Measurements from ENCODE around the gene PAX9. TPM values are rescaled to one million over a fixed set of nuclear protein-coding genes. Genes with fewer than 3 reads are reported as not detected.

PAX9 gene
- total and polyA plus RNA-seq, 8 donors = 0.37 to 17.0 TPM; not detected in 6

DNA sequence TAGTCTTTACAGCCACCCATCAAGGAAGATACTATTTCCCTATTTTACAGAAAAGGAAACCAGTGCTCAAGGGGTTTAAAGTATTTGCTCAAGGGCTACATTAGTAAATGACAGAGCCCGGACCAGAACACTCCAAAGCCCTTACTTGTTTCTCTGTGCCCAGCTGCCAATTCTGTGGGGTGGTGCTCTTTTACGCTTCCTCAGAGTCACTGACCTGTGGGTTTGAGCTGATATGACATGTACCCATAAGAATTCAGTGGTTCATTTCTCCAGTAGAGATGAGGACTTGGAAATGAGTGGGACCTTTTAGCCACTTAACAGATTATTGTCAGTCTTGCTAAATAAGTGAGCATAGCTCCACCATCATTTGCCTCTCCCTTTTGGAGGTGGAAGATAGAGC is 41.8 kb upstream of the PAX9 start:
- peaks cover 0 to 17% (median 0%) of the 10 kb centered on the region in 3 donors for H3K27me3 ChIP-seq
- no peak overlapping the region for H3K4me3 ChIP-seq
- 78 to 93% (median 84%) methylated on average over 2 of the region's 2 CpGs for WGBS, 5 donors
- H3K27ac ChIP-seq = no peak overlapping the region
- no peak for DNase-seq
- H3K9me3 ChIP-seq = peaks cover 0 to 4% (median 1%) of the 10 kb centered on the region in 4 donors
- no peaks in the 10 kb centered on the region for H3K4me1 ChIP-seq
- intact Hi-C loops (cut with DNase I; ENCODE audit: low total_unique reads) = no loop called here
- no peaks in the 10 kb centered on the region for H3K36me3 ChIP-seq
- no peak for TF ChIP-seq POLR2AphosphoS5 (IDR thresholded peaks at IDR 0.05)
- no peak for TF ChIP-seq POLR2A (IDR thresholded peaks at IDR 0.05)
- TF ChIP-seq, protein P1, sequence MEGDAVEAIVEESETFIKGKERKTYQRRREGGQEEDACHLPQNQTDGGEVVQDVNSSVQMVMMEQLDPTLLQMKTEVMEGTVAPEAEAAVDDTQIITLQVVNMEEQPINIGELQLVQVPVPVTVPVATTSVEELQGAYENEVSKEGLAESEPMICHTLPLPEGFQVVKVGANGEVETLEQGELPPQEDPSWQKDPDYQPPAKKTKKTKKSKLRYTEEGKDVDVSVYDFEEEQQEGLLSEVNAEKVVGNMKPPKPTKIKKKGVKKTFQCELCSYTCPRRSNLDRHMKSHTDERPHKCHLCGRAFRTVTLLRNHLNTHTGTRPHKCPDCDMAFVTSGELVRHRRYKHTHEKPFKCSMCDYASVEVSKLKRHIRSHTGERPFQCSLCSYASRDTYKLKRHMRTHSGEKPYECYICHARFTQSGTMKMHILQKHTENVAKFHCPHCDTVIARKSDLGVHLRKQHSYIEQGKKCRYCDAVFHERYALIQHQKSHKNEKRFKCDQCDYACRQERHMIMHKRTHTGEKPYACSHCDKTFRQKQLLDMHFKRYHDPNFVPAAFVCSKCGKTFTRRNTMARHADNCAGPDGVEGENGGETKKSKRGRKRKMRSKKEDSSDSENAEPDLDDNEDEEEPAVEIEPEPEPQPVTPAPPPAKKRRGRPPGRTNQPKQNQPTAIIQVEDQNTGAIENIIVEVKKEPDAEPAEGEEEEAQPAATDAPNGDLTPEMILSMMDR (IDR thresholded peaks at IDR 0.05) = no peak
- no peak for TF ChIP-seq EP300 (IDR thresholded peaks at IDR 0.05)

DNA sequence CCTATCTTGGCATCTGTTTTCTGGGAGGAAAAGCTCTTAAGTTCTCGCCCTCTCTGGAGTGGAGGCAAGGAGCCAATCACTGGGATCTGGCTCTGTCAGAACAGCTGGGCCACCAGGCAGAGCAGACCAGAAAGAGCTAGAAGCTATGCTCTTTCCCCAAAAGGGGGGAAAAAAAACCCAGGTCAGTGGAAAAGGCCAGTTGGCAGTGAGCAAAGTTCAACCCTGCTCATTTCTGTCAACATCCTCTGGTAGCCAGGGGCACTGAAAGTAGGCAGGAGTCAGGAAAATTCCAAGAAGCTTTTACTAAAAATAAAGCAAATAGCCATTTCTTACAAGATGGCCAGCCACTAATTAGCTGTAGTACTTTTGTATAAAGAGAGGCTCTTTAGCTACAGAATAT is 36.6 kb upstream of the PAX9 start:
- H3K36me3 ChIP-seq = no peaks in the 10 kb centered on the region
- TF ChIP-seq POLR2AphosphoS5 (IDR thresholded peaks at IDR 0.05) (no peak), POLR2A (IDR thresholded peaks at IDR 0.05) (no peak), EP300 (IDR thresholded peaks at IDR 0.05) (no peak)
- TF ChIP-seq, protein P1 (IDR thresholded peaks at IDR 0.05) = no peak
- peaks cover 0 to 29% (median 0%) of the 10 kb centered on the region in 3 donors for H3K27me3 ChIP-seq
- 62 to 94% (median 88%) methylated on average over 1 of the region's 1 CpG for WGBS, 5 donors
- no peak for DNase-seq
- intact Hi-C loops (cut with DNase I; ENCODE audit: low total_unique reads) = no loop called here
- no peaks in the 10 kb centered on the region for H3K4me1 ChIP-seq
- no peak overlapping the region for H3K4me3 ChIP-seq
- H3K27ac ChIP-seq = no peak overlapping the region
- peaks cover 0 to 4% (median 1%) of the 10 kb centered on the region in 4 donors for H3K9me3 ChIP-seq

DNA sequence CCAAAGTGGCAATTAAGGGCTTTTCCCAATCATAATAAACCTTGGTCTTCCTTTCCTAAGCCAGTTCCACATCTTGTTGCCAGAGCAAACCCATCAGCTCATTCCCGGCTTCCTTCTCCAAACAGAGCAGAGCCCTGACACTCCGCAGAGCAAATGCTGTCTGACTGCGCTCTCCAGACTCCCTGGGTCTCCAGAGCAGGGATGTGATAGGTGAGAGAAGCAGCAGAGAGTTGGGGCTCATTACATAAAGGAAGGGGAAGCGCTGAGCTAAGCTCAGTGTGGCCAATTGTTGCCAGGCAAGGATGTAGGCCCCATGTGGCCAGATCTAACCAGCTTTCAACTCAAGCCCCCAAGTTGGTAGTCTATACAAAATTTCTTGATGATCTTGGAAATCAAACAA is 36.2 kb upstream of the PAX9 start:
- DNase-seq = no peak
- H3K36me3 ChIP-seq = no peaks in the 10 kb centered on the region
- intact Hi-C loops (cut with DNase I; ENCODE audit: low total_unique reads) = no loop called here
- no peaks in the 10 kb centered on the region for H3K4me1 ChIP-seq
- H3K27ac ChIP-seq = no peak overlapping the region
- peaks cover 0 to 26% (median 0%) of the 10 kb centered on the region in 3 donors for H3K27me3 ChIP-seq
- WGBS, 5 donors = 66 to 78% (median 71%) methylated on average over 4 of the region's 4 CpGs
- H3K9me3 ChIP-seq = peaks cover 0 to 4% (median 1%) of the 10 kb centered on the region in 4 donors
- no peak overlapping the region for H3K4me3 ChIP-seq
- TF ChIP-seq, protein P1 (IDR thresholded peaks at IDR 0.05) = no peak
- TF ChIP-seq EP300 (IDR thresholded peaks at IDR 0.05) = no peak
- no peak for TF ChIP-seq POLR2A (IDR thresholded peaks at IDR 0.05)
- TF ChIP-seq POLR2AphosphoS5 (IDR thresholded peaks at IDR 0.05) = no peak

DNA sequence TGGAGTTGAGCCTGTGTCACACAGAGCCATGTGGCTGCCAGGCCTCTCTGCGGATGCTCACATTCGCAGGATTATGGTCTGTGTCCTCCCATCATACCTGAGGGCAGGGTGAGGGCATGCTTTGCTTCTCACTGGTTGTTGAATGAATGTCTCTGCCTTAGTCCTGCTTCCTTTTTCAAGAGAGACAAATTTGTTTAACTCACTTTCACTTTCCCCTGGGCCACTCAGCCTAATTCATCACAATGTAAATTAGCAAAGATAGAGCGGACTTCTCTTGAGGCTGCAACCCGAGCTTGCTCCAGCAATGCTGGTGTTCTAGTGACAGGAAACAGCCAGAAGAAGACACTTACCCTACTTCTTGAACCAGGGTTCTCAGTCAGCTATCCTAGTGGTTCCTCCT is 35.5 kb upstream of the PAX9 start:
- H3K4me3 ChIP-seq = no peak overlapping the region

More for the DNA sequence above, 35.5 kb upstream of the PAX9 start:
- Histone ChIP-seq H3K27ac (no peak overlapping the region), H3K4me1 (no peaks in the 10 kb centered on the region), H3K9me3 (peaks cover 0 to 4% (median 1%) of the 10 kb centered on the region in 4 donors), H3K27me3 (peaks cover 0 to 22% (median 0%) of the 10 kb centered on the region in 3 donors), H3K36me3 (no peaks in the 10 kb centered on the region)
- 48 to 66% (median 63%) methylated on average over 4 of the region's 4 CpGs for WGBS, 5 donors
- TF ChIP-seq, protein P1 (IDR thresholded peaks at IDR 0.05) = no peak
- TF ChIP-seq EP300 (IDR thresholded peaks at IDR 0.05) (no peak), POLR2AphosphoS5 (IDR thresholded peaks at IDR 0.05) (no peak), POLR2A (IDR thresholded peaks at IDR 0.05) (no peak)
- intact Hi-C loops (cut with DNase I; ENCODE audit: low total_unique reads) = no loop called here
- DNase-seq = no peak

Data from stomach (tissue), 9 donors.